Thoracic aorta (tissue), 2 donors: ENCODE data around the gene NPB. TPM values are rescaled to one million over a fixed set of nuclear protein-coding genes. Genes with fewer than 3 reads are reported as not detected.

Experiments
- ATAC-seq: fragments of 150-250 bp; one replicate; pipeline ENCODE4 v1.8.0; 2017; ENCODE audit warnings: low read depth; ENCODE audit not compliant: insufficient number of reproducible peaks, low FRiP score
- DNase-seq: peaks from one replicate; pipeline ENCODE4 v3.0.0-alpha.2; 2020; ENCODE audit warnings: low spot score
- H3K27ac ChIP-seq, 2 donors: fragments of 200-600 bp; sonication (generic); 1 replicate in 1 of 2; 2 replicates in 1 of 2; pipeline ENCODE4 v1.5.1; 2016; ENCODE audit warnings: mild to moderate bottlenecking in 2 of 2, moderate library complexity in 2 of 2
- H3K27me3 ChIP-seq: fragments of 200-600 bp; sonication (generic); replicated peaks from 2 replicates; pipeline ENCODE4 v1.6.0; 2016; ENCODE audit warnings: mild to moderate bottlenecking; ENCODE audit not compliant: insufficient read depth
- H3K36me3 ChIP-seq: fragments of 200-600 bp; sonication (generic); one replicate; pipeline ENCODE4 v1.5.1; 2016
- H3K4me1 ChIP-seq, 2 donors: fragments of 200-600 bp; sonication (generic); 1 replicate in 1 of 2; 2 replicates in 1 of 2; pipeline versions ENCODE4 v1.5.1 to v1.6.0; 2016; ENCODE audit warnings: low read depth in 2 of 2, mild to moderate bottlenecking in 1 of 2; ENCODE audit not compliant: control insufficient read depth in 1 of 2
- H3K4me3 ChIP-seq: fragments of 200-600 bp; sonication (generic); 2 replicates; pipeline ENCODE4 v1.5.1; 2016; ENCODE audit warnings: mild to moderate bottlenecking
- H3K9me3 ChIP-seq: fragments of 200-600 bp; sonication (generic); 2 replicates; pipeline ENCODE4 v1.5.1; 2016
- CTCF ChIP-seq: fragments of 200-600 bp; sonication (generic); IDR thresholded peaks from one replicate; pipeline ENCODE4 v1.5.1; 2019; ENCODE audit warnings: antibody characterized with exemption
- total RNA-seq, 2 donors: library from RNA; depleted of rRNA; stranded (reverse); fragments of >200 nt; gene quantifications; one replicate each; pipeline versions ENCODE4 v1.1.0 to v1.2.3, GENCODE V29; 2016

The NPB gene
- total RNA-seq, 2 donors from 2014 or later: 0.35 to 2.6 TPM

DNA sequence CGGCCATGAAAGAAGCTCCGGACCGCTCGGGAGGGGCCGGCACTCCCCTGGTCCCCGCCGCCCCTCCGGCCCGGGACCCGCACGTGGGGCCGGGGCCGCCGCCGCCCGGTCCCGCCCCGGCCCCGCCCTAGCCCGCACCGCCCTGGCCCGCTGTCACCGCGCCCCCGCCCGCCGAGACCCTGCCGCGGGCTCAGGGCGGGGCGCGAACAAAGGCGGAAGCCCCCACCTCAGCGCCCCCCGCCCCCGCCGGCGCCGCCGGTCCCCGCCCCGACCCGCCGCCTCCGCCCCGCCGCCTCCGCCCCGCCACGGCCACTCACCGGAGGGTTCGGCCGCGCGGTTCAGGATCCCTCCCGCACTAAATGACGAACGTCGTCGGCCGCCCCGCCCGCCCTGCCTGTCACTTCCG, 31.1 kb upstream of the NPB start, which contains the start of gene ARHGDIA:
Gene ARHGDIA, minus strand, starts transcription at position 357 of the 406 bp plus-strand sequence. CDS start 1,407 bp downstream, outside the sequence.
- no peak for TF ChIP-seq CTCF
- DNase-seq: no peak
- peaks cover 15% of the 10 kb centered on the region for H3K36me3 ChIP-seq
- no peaks in the 10 kb centered on the region for H3K27me3 ChIP-seq
- H3K9me3 ChIP-seq: no peaks in the 10 kb centered on the region
- H3K4me1 ChIP-seq: peaks cover 20 to 40% of the 10 kb centered on the region in 2 donors
- ATAC-seq: peak; percentile 63
- peak within 1 kb of the TSS; percentile 95 for H3K4me3 ChIP-seq
- H3K27ac ChIP-seq: peak within 1 kb of the TSS; percentile 98 to 99

GRCh38 chr17:81871387-81872230, 30.4 kb upstream of the NPB start:
- H3K4me1 ChIP-seq: peaks cover 20 to 40% of the 10 kb centered on the region in 2 donors
- H3K4me3 ChIP-seq: peak overlapping the region; percentile 95
- peak; percentile 80 for DNase-seq
- peaks cover 15% of the 10 kb centered on the region for H3K36me3 ChIP-seq
- peak; percentile 10 for TF ChIP-seq CTCF
- no peaks in the 10 kb centered on the region for H3K27me3 ChIP-seq
- no peaks in the 10 kb centered on the region for H3K9me3 ChIP-seq
- ATAC-seq: peak; percentile 7
- peak overlapping the region; percentile 98 to 99 for H3K27ac ChIP-seq

DNA sequence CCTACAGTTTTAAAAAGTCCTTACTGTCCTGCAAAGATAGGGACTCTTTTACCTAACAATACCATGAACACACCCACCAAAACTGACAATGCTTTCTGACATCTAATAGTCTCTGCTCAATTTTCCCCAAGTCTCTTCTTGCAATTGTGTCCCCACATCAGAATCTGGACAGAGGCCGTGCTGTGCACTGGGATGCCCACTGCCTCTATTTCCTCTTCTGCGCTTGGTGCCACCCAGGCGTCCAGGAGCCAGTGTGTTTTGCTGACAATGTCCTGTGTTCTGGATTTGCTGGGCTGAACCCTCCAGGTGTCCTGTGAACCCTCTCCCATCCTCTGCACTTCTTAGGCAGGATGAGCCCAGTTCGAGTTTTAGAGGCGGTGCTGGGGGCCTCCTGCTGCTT, 24.5 kb upstream of the NPB start:
- ATAC-seq: no peak

DNA sequence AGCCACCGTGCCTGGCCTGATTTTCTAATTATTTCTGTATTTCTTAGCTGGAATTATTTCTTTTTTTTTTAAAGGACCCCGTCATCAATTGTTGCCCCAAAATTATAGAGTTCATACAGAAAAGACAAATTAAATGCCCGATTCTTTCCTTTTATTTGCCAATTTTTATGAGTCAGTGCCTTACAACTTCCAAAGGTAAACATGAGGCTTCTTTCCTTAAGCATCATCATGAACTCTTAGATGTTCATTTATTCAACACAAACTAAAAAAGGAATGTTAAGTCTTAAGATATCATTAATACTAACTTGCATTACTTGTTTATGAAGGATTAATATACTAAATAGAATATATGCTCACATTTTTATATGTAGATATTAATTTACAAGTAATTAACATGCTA, 23.7 kb upstream of the NPB start:
- no peak overlapping the region for H3K4me3 ChIP-seq
- no peak for ATAC-seq
- no peak for TF ChIP-seq CTCF
- no peaks in the 10 kb centered on the region for H3K4me1 ChIP-seq
- no peaks in the 10 kb centered on the region for H3K9me3 ChIP-seq
- H3K36me3 ChIP-seq: peaks cover 7% of the 10 kb centered on the region
- no peak for DNase-seq
- no peaks in the 10 kb centered on the region for H3K27me3 ChIP-seq
- H3K27ac ChIP-seq: no peak overlapping the region

More for the DNA sequence above, 24.5 kb upstream of the NPB start:
- H3K4me3 ChIP-seq: no peak overlapping the region
- H3K27me3 ChIP-seq: no peaks in the 10 kb centered on the region
- peaks cover under 1 to 5% of the 10 kb centered on the region in 2 donors for H3K4me1 ChIP-seq
- DNase-seq: no peak
- no peak overlapping the region for H3K27ac ChIP-seq
- no peaks in the 10 kb centered on the region for H3K9me3 ChIP-seq
- peaks cover 7% of the 10 kb centered on the region for H3K36me3 ChIP-seq
- TF ChIP-seq CTCF: no peak

DNA sequence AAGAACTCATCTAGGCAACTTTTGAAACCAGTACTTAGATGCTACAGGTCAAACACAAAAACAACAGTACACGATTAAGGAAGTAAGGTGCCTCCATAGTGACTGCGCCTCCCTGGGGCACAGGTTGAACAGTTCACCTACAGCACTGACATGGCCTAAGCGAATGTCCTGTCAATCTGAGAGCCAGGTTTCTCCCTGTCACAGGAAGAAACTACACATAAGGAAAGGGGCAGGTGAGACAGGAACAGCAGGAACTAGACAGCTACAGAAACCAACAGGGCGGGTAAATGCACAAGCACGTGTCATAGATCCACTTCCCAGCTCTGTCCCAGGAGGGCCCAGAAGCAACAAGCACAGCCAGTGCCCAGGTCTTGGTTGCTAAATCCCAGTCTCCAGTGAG, 22.9 kb upstream of the NPB start:
- no peak overlapping the region for H3K27ac ChIP-seq
- no peaks in the 10 kb centered on the region for H3K27me3 ChIP-seq
- no peak overlapping the region for H3K4me3 ChIP-seq
- no peaks in the 10 kb centered on the region for H3K9me3 ChIP-seq
- ATAC-seq (no peak), DNase-seq (no peak)
- H3K36me3 ChIP-seq: peaks cover 7% of the 10 kb centered on the region
- no peaks in the 10 kb centered on the region for H3K4me1 ChIP-seq
- TF ChIP-seq CTCF: no peak
